ENCODE measurements around the gene VSTM2B.

VSTM2B gene

GRCh38 chr19:29547981-29548380, 22.2 kb downstream of the VSTM2B start:
- TF ChIP-seq GLIS3 (CRISPR knock-in tag; IDR thresholded peaks at IDR 0.05) (no peak), BACH2 (CRISPR knock-in tag; IDR thresholded peaks at IDR 0.05; ENCODE audit: borderline replicate concordance) (no peak), TCF4 (CRISPR knock-in tag; IDR thresholded peaks at IDR 0.05; ENCODE audit: borderline replicate concordance) (no peak), TOX (CRISPR knock-in tag; IDR thresholded peaks at IDR 0.05; ENCODE audit: borderline replicate concordance) (no peak), ZFP30 (CRISPR knock-in tag; IDR thresholded peaks at IDR 0.05) (no peak), ZNF8 (CRISPR knock-in tag; IDR thresholded peaks at IDR 0.05) (no peak), OSR1 (CRISPR knock-in tag; IDR thresholded peaks at IDR 0.05) (no peak), PATZ1 (CRISPR knock-in tag; IDR thresholded peaks at IDR 0.05; ENCODE audit: borderline replicate concordance) (no peak), ARNTL (CRISPR knock-in tag; IDR thresholded peaks at IDR 0.05; ENCODE audit: borderline replicate concordance, low read depth) (no peak), ISL1 (CRISPR knock-in tag; IDR thresholded peaks at IDR 0.05) (no peak), ZFP3 (CRISPR knock-in tag; IDR thresholded peaks at IDR 0.05) (no peak), CREB5 (CRISPR knock-in tag; IDR thresholded peaks at IDR 0.05; ENCODE audit: low read depth) (no peak), ESRRG (CRISPR knock-in tag; IDR thresholded peaks at IDR 0.05) (no peak), RARB (CRISPR knock-in tag; IDR thresholded peaks at IDR 0.05) (no peak), TSHZ2 (CRISPR knock-in tag; IDR thresholded peaks at IDR 0.05) (no peak), PPARA (CRISPR knock-in tag; IDR thresholded peaks at IDR 0.05; ENCODE audit: borderline replicate concordance) (no peak), ZNF565 (CRISPR knock-in tag; conservative IDR thresholded peaks at IDR 0.05; ENCODE audit: low read depth) (no peak), CSDC2 (CRISPR knock-in tag; IDR thresholded peaks at IDR 0.05) (no peak), CSRNP3 (CRISPR knock-in tag; IDR thresholded peaks at IDR 0.05) (no peak)
- ATAC-seq = no peak

GRCh38 chr19:29548483-29549085, 22.8 kb downstream of the VSTM2B start:
- ATAC-seq = no peak
- TF ChIP-seq RARB (CRISPR knock-in tag; IDR thresholded peaks at IDR 0.05) = no peak
- no peak for TF ChIP-seq PPARA (CRISPR knock-in tag; IDR thresholded peaks at IDR 0.05; ENCODE audit: borderline replicate concordance)
- no peak for TF ChIP-seq PATZ1 (CRISPR knock-in tag; IDR thresholded peaks at IDR 0.05; ENCODE audit: borderline replicate concordance)
- TF ChIP-seq ARNTL (CRISPR knock-in tag; IDR thresholded peaks at IDR 0.05; ENCODE audit: borderline replicate concordance, low read depth) = no peak
- TF ChIP-seq TSHZ2 (CRISPR knock-in tag; IDR thresholded peaks at IDR 0.05) = no peak
- TF ChIP-seq SNAI2 (CRISPR knock-in tag; IDR thresholded peaks at IDR 0.05) = no peak
- no peak for TF ChIP-seq CREB5 (CRISPR knock-in tag; IDR thresholded peaks at IDR 0.05; ENCODE audit: low read depth)
- no peak for TF ChIP-seq ZC3H10 (CRISPR knock-in tag; IDR thresholded peaks at IDR 0.05)
- no peak for TF ChIP-seq TCF4 (CRISPR knock-in tag; IDR thresholded peaks at IDR 0.05; ENCODE audit: borderline replicate concordance)
- no peak for TF ChIP-seq ESRRG (CRISPR knock-in tag; IDR thresholded peaks at IDR 0.05)
- no peak for TF ChIP-seq CSDC2 (CRISPR knock-in tag; IDR thresholded peaks at IDR 0.05)
- TF ChIP-seq ZNF70 (CRISPR knock-in tag; IDR thresholded peaks at IDR 0.05) = no peak
- TF ChIP-seq ZFP3 (CRISPR knock-in tag; IDR thresholded peaks at IDR 0.05) = no peak
- TF ChIP-seq BACH2 (CRISPR knock-in tag; IDR thresholded peaks at IDR 0.05; ENCODE audit: borderline replicate concordance) = no peak
- no peak for TF ChIP-seq GLIS3 (CRISPR knock-in tag; IDR thresholded peaks at IDR 0.05)
- no peak for TF ChIP-seq ISL1 (CRISPR knock-in tag; IDR thresholded peaks at IDR 0.05)

All from SK-N-SH treated with all-trans-retinoic acid at 6 μM for 48 hours (cell line).